ENCODE results near the gene CTIF. TPM values are rescaled to one million over a fixed set of nuclear protein-coding genes. Genes with fewer than 3 reads are reported as not detected.

CTIF gene
- polyA plus RNA-seq, 1 of the 3 experiments (the other 2 are of a cell fraction): 47.2 TPM

DNA sequence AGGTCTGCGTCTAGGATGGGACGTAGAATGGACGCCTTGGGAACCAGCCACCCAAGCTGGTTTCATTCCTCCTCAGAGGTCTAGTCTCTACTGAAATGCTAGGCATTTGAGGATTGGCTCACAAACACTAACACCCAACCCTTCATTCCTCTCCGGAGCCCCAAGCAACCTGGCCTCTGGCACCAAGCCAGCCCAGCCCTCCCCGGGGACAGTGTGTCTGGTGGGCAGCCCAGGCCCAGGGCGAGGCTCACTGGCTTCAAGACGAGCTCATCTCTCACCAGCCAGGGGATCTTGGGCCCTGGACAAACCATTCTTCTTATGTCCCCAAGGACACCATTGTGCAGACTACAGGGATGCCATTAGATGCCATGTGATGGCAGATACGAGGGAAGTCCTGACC, 182.5 kb downstream of the CTIF start:
- H3K27me3 ChIP-seq (ENCODE audit: insufficient read depth): no peaks in the 10 kb centered on the region
- no peak overlapping the region for H3K9ac ChIP-seq
- no peak overlapping the region for H2AFZ ChIP-seq (ENCODE audit: low read depth)
- no peak overlapping the region for H3K4me2 ChIP-seq
- POLR2A ChIA-PET: no interaction called here
- WGBS (ENCODE audit: low lambda C conversion rate): 80% methylated on average over 5 of the region's 8 CpGs
- H3F3A ChIP-seq (replicated peaks; ENCODE audit: insufficient read depth): peaks cover 13% of the 10 kb centered on the region
- no peaks in the 10 kb centered on the region for H3K9me2 ChIP-seq
- CTCF ChIA-PET: interaction anchor here (1.0 to 2.0 kb wide), 3 partner anchors 9 to 58 kb away, joined by 3 to 4 read pairs (median 4); no protein-coding TSS in a partner anchor
- peak; percentile 52 for DNase-seq
- peaks cover 19 to 25% of the 10 kb centered on the region in 2 experiments for H3K4me1 ChIP-seq (ENCODE audit: control insufficient read depth in 1 of 2, insufficient read depth in 2 of 2, low read depth in 1 of 2, low read length in 1 of 2)
- TF ChIP-seq TAF1 (IDR thresholded peaks at IDR 0.05; ENCODE audit: borderline replicate concordance, low read depth, low read length) (no peak), FOXM1 (IDR thresholded peaks at IDR 0.05; ENCODE audit: low read depth) (no peak), TCF12 (IDR thresholded peaks at IDR 0.05) (no peak), EP300 (IDR thresholded peaks at IDR 0.05; ENCODE audit: borderline replicate concordance in 1 of 2, low read depth in 1 of 2, low read length in 1 of 2) (no peak), MXI1 (IDR thresholded peaks at IDR 0.05; ENCODE audit: low read depth, low read length) (no peak), CHD2 (IDR thresholded peaks at IDR 0.05; ENCODE audit: low read length, partially characterized antibody) (no peak), SIN3A (IDR thresholded peaks at IDR 0.05; ENCODE audit: borderline replicate concordance, low read depth, low read length) (no peak), RAD21 (IDR thresholded peaks at IDR 0.05; ENCODE audit: low read length) (no peak)
- TF ChIP-seq, protein P1, sequence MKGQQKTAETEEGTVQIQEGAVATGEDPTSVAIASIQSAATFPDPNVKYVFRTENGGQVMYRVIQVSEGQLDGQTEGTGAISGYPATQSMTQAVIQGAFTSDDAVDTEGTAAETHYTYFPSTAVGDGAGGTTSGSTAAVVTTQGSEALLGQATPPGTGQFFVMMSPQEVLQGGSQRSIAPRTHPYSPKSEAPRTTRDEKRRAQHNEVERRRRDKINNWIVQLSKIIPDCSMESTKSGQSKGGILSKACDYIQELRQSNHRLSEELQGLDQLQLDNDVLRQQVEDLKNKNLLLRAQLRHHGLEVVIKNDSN (IDR thresholded peaks at IDR 0.05; ENCODE audit: borderline replicate concordance, low read depth): no peak
- TF ChIP-seq, protein P2, sequence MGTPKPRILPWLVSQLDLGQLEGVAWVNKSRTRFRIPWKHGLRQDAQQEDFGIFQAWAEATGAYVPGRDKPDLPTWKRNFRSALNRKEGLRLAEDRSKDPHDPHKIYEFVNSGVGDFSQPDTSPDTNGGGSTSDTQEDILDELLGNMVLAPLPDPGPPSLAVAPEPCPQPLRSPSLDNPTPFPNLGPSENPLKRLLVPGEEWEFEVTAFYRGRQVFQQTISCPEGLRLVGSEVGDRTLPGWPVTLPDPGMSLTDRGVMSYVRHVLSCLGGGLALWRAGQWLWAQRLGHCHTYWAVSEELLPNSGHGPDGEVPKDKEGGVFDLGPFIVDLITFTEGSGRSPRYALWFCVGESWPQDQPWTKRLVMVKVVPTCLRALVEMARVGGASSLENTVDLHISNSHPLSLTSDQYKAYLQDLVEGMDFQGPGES (IDR thresholded peaks at IDR 0.05; ENCODE audit: low read depth, low read length): no peak
- H3K36me3 ChIP-seq (replicated peaks in 1 of 2; ENCODE audit: control insufficient read depth in 1 of 2, insufficient read depth in 2 of 2, low read length in 1 of 2): peaks cover 19 to 26% of the 10 kb centered on the region in 2 experiments
- no peak overlapping the region for H3K4me3 ChIP-seq (ENCODE audit: low read depth in 2 of 2, low read length in 1 of 2)
- 0 out of 2 replicates have a peak, but pooled peaks cover 5% of the 10 kb centered on the region for H3K9me3 ChIP-seq
- no peak overlapping the region for H3K27ac ChIP-seq (ENCODE audit: low read depth in 2 of 2, low read length in 1 of 2)
- H3K79me2 ChIP-seq (ENCODE audit: insufficient read depth): peaks cover 37% of the 10 kb centered on the region
- H4K20me1 ChIP-seq (ENCODE audit: insufficient read depth): peaks cover 12% of the 10 kb centered on the region; the same call in 1 of the 2 replicates

DNA sequence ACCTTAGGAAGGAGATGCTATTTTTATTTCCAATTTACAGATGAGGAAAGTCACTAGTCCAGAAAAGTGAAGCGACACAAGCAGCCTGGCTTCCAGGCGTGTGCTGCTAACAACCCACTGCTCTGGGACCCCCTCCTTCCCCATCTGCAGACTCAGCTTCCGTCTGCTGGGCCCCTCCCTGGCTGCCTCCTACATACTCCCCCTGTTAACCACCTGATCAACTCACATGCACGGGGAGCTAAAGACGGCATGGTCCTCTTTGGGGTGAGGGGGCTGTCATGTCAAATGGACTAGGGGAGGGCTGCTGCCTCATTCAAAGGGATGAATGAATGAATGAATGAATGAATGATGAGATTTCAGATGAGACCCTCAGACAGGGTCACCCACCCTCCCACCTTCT, 184.2 kb downstream of the CTIF start:
- Histone ChIP-seq H3K27me3 (ENCODE audit: insufficient read depth) (no peaks in the 10 kb centered on the region), H3K79me2 (ENCODE audit: insufficient read depth) (peaks cover 26% of the 10 kb centered on the region), H3K4me3 (ENCODE audit: low read depth in 2 of 2, low read length in 1 of 2) (no peak overlapping the region), H3K9ac (no peak overlapping the region), H3K36me3 (replicated peaks in 1 of 2; ENCODE audit: control insufficient read depth in 1 of 2, insufficient read depth in 2 of 2, low read length in 1 of 2) (peaks cover 27 to 28% of the 10 kb centered on the region in 2 experiments), H4K20me1 (ENCODE audit: insufficient read depth) (peaks cover 12% of the 10 kb centered on the region; the same call in 1 of the 2 replicates), H3K27ac (ENCODE audit: low read depth in 2 of 2, low read length in 1 of 2) (no peak overlapping the region), H3K4me1 (ENCODE audit: control insufficient read depth in 1 of 2, insufficient read depth in 2 of 2, low read depth in 1 of 2, low read length in 1 of 2) (peaks cover 19% of the 10 kb centered on the region in 2 experiments), H3K4me2 (no peak overlapping the region), H3K9me3 (0 out of 2 replicates have a peak, but pooled peaks cover 5% of the 10 kb centered on the region), H3K9me2 (no peaks in the 10 kb centered on the region), H3F3A (replicated peaks; ENCODE audit: insufficient read depth) (peaks cover 22% of the 10 kb centered on the region), H2AFZ (ENCODE audit: low read depth) (no peak overlapping the region)
- ChIA-PET POLR2A (no interaction called here), CTCF (no interaction called here)
- 99% methylated on average over 5 of the region's 5 CpGs for WGBS (ENCODE audit: low lambda C conversion rate)
- DNase-seq: no peak
- TF ChIP-seq CHD2 (IDR thresholded peaks at IDR 0.05; ENCODE audit: low read length, partially characterized antibody): no peak
- no peak for TF ChIP-seq TAF1 (IDR thresholded peaks at IDR 0.05; ENCODE audit: borderline replicate concordance, low read depth, low read length)
- TF ChIP-seq SIN3A (IDR thresholded peaks at IDR 0.05; ENCODE audit: borderline replicate concordance, low read depth, low read length): no peak
- TF ChIP-seq, protein P3, sequence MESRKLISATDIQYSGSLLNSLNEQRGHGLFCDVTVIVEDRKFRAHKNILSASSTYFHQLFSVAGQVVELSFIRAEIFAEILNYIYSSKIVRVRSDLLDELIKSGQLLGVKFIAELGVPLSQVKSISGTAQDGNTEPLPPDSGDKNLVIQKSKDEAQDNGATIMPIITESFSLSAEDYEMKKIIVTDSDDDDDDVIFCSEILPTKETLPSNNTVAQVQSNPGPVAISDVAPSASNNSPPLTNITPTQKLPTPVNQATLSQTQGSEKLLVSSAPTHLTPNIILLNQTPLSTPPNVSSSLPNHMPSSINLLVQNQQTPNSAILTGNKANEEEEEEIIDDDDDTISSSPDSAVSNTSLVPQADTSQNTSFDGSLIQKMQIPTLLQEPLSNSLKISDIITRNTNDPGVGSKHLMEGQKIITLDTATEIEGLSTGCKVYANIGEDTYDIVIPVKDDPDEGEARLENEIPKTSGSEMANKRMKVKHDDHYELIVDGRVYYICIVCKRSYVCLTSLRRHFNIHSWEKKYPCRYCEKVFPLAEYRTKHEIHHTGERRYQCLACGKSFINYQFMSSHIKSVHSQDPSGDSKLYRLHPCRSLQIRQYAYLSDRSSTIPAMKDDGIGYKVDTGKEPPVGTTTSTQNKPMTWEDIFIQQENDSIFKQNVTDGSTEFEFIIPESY (IDR thresholded peaks at IDR 0.05; ENCODE audit: borderline replicate concordance, low read depth): no peak
- no peak for TF ChIP-seq RXRA (IDR thresholded peaks at IDR 0.05; ENCODE audit: borderline replicate concordance, low read depth)
- TF ChIP-seq TEAD4 (IDR thresholded peaks at IDR 0.05; ENCODE audit: borderline replicate concordance, insufficient read depth): no peak
- TF ChIP-seq MEF2A (IDR thresholded peaks at IDR 0.05; ENCODE audit: borderline replicate concordance, low read depth): no peak
- TF ChIP-seq, protein P1 (IDR thresholded peaks at IDR 0.05; ENCODE audit: borderline replicate concordance, low read depth): no peak
- TF ChIP-seq, protein P4, sequence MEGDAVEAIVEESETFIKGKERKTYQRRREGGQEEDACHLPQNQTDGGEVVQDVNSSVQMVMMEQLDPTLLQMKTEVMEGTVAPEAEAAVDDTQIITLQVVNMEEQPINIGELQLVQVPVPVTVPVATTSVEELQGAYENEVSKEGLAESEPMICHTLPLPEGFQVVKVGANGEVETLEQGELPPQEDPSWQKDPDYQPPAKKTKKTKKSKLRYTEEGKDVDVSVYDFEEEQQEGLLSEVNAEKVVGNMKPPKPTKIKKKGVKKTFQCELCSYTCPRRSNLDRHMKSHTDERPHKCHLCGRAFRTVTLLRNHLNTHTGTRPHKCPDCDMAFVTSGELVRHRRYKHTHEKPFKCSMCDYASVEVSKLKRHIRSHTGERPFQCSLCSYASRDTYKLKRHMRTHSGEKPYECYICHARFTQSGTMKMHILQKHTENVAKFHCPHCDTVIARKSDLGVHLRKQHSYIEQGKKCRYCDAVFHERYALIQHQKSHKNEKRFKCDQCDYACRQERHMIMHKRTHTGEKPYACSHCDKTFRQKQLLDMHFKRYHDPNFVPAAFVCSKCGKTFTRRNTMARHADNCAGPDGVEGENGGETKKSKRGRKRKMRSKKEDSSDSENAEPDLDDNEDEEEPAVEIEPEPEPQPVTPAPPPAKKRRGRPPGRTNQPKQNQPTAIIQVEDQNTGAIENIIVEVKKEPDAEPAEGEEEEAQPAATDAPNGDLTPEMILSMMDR (IDR thresholded peaks at IDR 0.05): no peak
- TF ChIP-seq, protein P5, sequence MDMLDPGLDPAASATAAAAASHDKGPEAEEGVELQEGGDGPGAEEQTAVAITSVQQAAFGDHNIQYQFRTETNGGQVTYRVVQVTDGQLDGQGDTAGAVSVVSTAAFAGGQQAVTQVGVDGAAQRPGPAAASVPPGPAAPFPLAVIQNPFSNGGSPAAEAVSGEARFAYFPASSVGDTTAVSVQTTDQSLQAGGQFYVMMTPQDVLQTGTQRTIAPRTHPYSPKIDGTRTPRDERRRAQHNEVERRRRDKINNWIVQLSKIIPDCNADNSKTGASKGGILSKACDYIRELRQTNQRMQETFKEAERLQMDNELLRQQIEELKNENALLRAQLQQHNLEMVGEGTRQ (IDR thresholded peaks at IDR 0.05; ENCODE audit: borderline replicate concordance, low read depth, low read length): no peak
- no peak for TF ChIP-seq RFX5 (IDR thresholded peaks at IDR 0.05; ENCODE audit: low read length)
- no peak for TF ChIP-seq SMC3 (IDR thresholded peaks at IDR 0.05; ENCODE audit: low read depth, low read length)
- TF ChIP-seq GABPA (IDR thresholded peaks at IDR 0.05; ENCODE audit: low read depth): no peak
- TF ChIP-seq EP300 (IDR thresholded peaks at IDR 0.05; ENCODE audit: borderline replicate concordance in 1 of 2, low read depth in 1 of 2, low read length in 1 of 2): no peak

All from SK-N-SH (cell line).